Stimulated activated naive CD8-positive, alpha-beta T cell treated with anti-CD3 and anti-CD28 coated beads, Interleukin-15, Interleukin-2, amounts not matched to agents 100 ng/mL and 50 ng/mL, for 24 hours (primary cell): ENCODE results near the gene RNF213.

Experiments used
- H3K27ac Mint-ChIP-seq: one replicate; pipeline ENCODE4 v1.8.0; 2021; ENCODE audit warnings: mild to moderate bottlenecking, mixed read lengths
- H3K27me3 Mint-ChIP-seq: one replicate; pipeline ENCODE4 v1.8.0; 2021; ENCODE audit warnings: mixed read lengths
- H3K36me3 Mint-ChIP-seq: one replicate; pipeline ENCODE4 v1.8.0; 2021; ENCODE audit warnings: low read depth, mixed read lengths
- H3K4me1 Mint-ChIP-seq: one replicate; pipeline ENCODE4 v1.8.0; 2021; ENCODE audit warnings: low read depth, mixed read lengths
- H3K4me3 Mint-ChIP-seq: one replicate; pipeline ENCODE4 v1.8.0; 2021; ENCODE audit warnings: mild to moderate bottlenecking, mixed read lengths
- H3K9me3 Mint-ChIP-seq: one replicate; pipeline ENCODE4 v1.8.0; 2021; ENCODE audit warnings: mixed read lengths

The RNF213 gene

GRCh38 chr17:80367503-80367902, 106.9 kb downstream of the RNF213 start:
- no peaks in the 10 kb centered on the region for H3K9me3 Mint-ChIP-seq
- H3K27me3 Mint-ChIP-seq, result no peaks in the 10 kb centered on the region
- H3K36me3 Mint-ChIP-seq, result peaks cover 78% of the 10 kb centered on the region
- no peak overlapping the region for H3K27ac Mint-ChIP-seq
- H3K4me1 Mint-ChIP-seq, result no peaks in the 10 kb centered on the region
- no peak overlapping the region for H3K4me3 Mint-ChIP-seq

GRCh38 chr17:80371196-80371595, 110.5 kb downstream of the RNF213 start:
- peaks cover 82% of the 10 kb centered on the region for H3K36me3 Mint-ChIP-seq
- no peaks in the 10 kb centered on the region for H3K4me1 Mint-ChIP-seq
- peak overlapping the region; percentile 55 for H3K27ac Mint-ChIP-seq

GRCh38 chr17:80372456-80372855, 111.8 kb downstream of the RNF213 start:
- Mint-ChIP-seq H3K27ac (no peak overlapping the region), H3K36me3 (peaks cover 85% of the 10 kb centered on the region), H3K4me1 (no peaks in the 10 kb centered on the region), H3K9me3 (no peaks in the 10 kb centered on the region), H3K4me3 (no peak overlapping the region), H3K27me3 (no peaks in the 10 kb centered on the region)

More at GRCh38 chr17:80371196-80371595, 110.5 kb downstream of the RNF213 start:
- no peaks in the 10 kb centered on the region for H3K9me3 Mint-ChIP-seq
- H3K4me3 Mint-ChIP-seq, result no peak overlapping the region
- H3K27me3 Mint-ChIP-seq, result no peaks in the 10 kb centered on the region

- Mint-ChIP-seq H3K27me3 (no peaks in the 10 kb centered on the region), H3K27ac (no peak overlapping the region), H3K4me1 (no peaks in the 10 kb centered on the region), H3K9me3 (no peaks in the 10 kb centered on the region), H3K4me3 (no peak overlapping the region), H3K36me3 (peaks cover 85% of the 10 kb centered on the region)
Measured at GRCh38 chr17:80372922-80373570, 112.4 kb downstream of the RNF213 start.

GRCh38 chr17:80374039-80374731, 113.5 kb downstream of the RNF213 start:
- H3K4me1 Mint-ChIP-seq, result no peaks in the 10 kb centered on the region

GRCh38 chr17:80374732-80375585, 114.3 kb downstream of the RNF213 start:
- no peak overlapping the region for H3K27ac Mint-ChIP-seq
- no peaks in the 10 kb centered on the region for H3K4me1 Mint-ChIP-seq
- peaks cover 89% of the 10 kb centered on the region for H3K36me3 Mint-ChIP-seq
- H3K9me3 Mint-ChIP-seq, result no peaks in the 10 kb centered on the region
- no peak overlapping the region for H3K4me3 Mint-ChIP-seq
- no peaks in the 10 kb centered on the region for H3K27me3 Mint-ChIP-seq

More at GRCh38 chr17:80374039-80374731, 113.5 kb downstream of the RNF213 start:
- Mint-ChIP-seq H3K27ac (no peak overlapping the region), H3K4me3 (no peak overlapping the region), H3K27me3 (no peaks in the 10 kb centered on the region), H3K36me3 (peaks cover 88% of the 10 kb centered on the region), H3K9me3 (no peaks in the 10 kb centered on the region)

GRCh38 chr17:80376531-80376930, 115.9 kb downstream of the RNF213 start:
- H3K4me3 Mint-ChIP-seq, result no peak overlapping the region
- no peak overlapping the region for H3K27ac Mint-ChIP-seq
- H3K9me3 Mint-ChIP-seq, result no peaks in the 10 kb centered on the region
- no peaks in the 10 kb centered on the region for H3K4me1 Mint-ChIP-seq
- no peaks in the 10 kb centered on the region for H3K27me3 Mint-ChIP-seq
- H3K36me3 Mint-ChIP-seq, result peaks cover 90% of the 10 kb centered on the region

- Mint-ChIP-seq H3K4me1 (no peaks in the 10 kb centered on the region), H3K27me3 (no peaks in the 10 kb centered on the region), H3K36me3 (peaks cover 90% of the 10 kb centered on the region), H3K4me3 (no peak overlapping the region), H3K9me3 (no peaks in the 10 kb centered on the region), H3K27ac (no peak overlapping the region)
Measured at GRCh38 chr17:80377798-80378197, 117.1 kb downstream of the RNF213 start.

GRCh38 chr17:80379348-80379747, 118.7 kb downstream of the RNF213 start:
- Mint-ChIP-seq H3K36me3 (peaks cover 96% of the 10 kb centered on the region), H3K9me3 (no peaks in the 10 kb centered on the region), H3K27me3 (no peaks in the 10 kb centered on the region)

GRCh38 chr17:80380068-80380467, 119.4 kb downstream of the RNF213 start:
- Mint-ChIP-seq H3K4me3 (no peak overlapping the region), H3K4me1 (peaks cover 2% of the 10 kb centered on the region), H3K27me3 (no peaks in the 10 kb centered on the region), H3K27ac (no peak overlapping the region), H3K36me3 (peaks cover 93% of the 10 kb centered on the region), H3K9me3 (no peaks in the 10 kb centered on the region)

More at GRCh38 chr17:80379348-80379747, 118.7 kb downstream of the RNF213 start:
- Mint-ChIP-seq H3K27ac (no peak overlapping the region), H3K4me3 (no peak overlapping the region), H3K4me1 (peaks cover 2% of the 10 kb centered on the region)

- Mint-ChIP-seq H3K27ac (no peak overlapping the region), H3K36me3 (peaks cover 96% of the 10 kb centered on the region), H3K4me3 (no peak overlapping the region), H3K27me3 (no peaks in the 10 kb centered on the region), H3K9me3 (no peaks in the 10 kb centered on the region), H3K4me1 (peaks cover 2% of the 10 kb centered on the region)
Measured at GRCh38 chr17:80380555-80381002, 119.9 kb downstream of the RNF213 start.

- Mint-ChIP-seq H3K9me3 (no peaks in the 10 kb centered on the region), H3K27me3 (no peaks in the 10 kb centered on the region), H3K36me3 (peaks cover 96% of the 10 kb centered on the region), H3K4me3 (no peak overlapping the region), H3K27ac (peak overlapping the region; percentile 48), H3K4me1 (peaks cover 2% of the 10 kb centered on the region)
Measured at GRCh38 chr17:80381416-80381923, 120.8 kb downstream of the RNF213 start.

- Mint-ChIP-seq H3K27me3 (no peaks in the 10 kb centered on the region), H3K27ac (no peak overlapping the region), H3K36me3 (peaks cover 93% of the 10 kb centered on the region), H3K4me1 (peaks cover 2% of the 10 kb centered on the region), H3K4me3 (no peak overlapping the region), H3K9me3 (no peaks in the 10 kb centered on the region)
Measured at GRCh38 chr17:80382446-80382845, 121.8 kb downstream of the RNF213 start.

GRCh38 chr17:80382956-80383355, 122.3 kb downstream of the RNF213 start:
- H3K27me3 Mint-ChIP-seq, result no peaks in the 10 kb centered on the region
- H3K27ac Mint-ChIP-seq, result peak overlapping the region; percentile 58
- H3K4me3 Mint-ChIP-seq, result no peak overlapping the region
- peaks cover 2% of the 10 kb centered on the region for H3K4me1 Mint-ChIP-seq
- H3K36me3 Mint-ChIP-seq, result peaks cover 91% of the 10 kb centered on the region
- no peaks in the 10 kb centered on the region for H3K9me3 Mint-ChIP-seq
